Peyer's patch (tissue), 4 donors: ENCODE measurements around the gene NCCRP1. TPM values are rescaled to one million over a fixed set of nuclear protein-coding genes. Genes with fewer than 3 reads are reported as not detected.

ENCODE experiments used
- DNase-seq, 3 donors: peaks; one replicate each; pipeline ENCODE4 v3.0.0-alpha.2; 2017 to 2019
- H3K27ac ChIP-seq, 4 donors: fragments of 200-600 bp; sonication (generic); one replicate each; pipeline ENCODE4 v1.5.1; 2016 to 2019
- H3K27me3 ChIP-seq, 2 donors: fragments of 200-600 bp; sonication (generic); one replicate each; pipeline ENCODE4 v1.5.1; 2019
- H3K36me3 ChIP-seq, 3 donors: fragments of 200-600 bp; sonication (generic); one replicate each; pipeline ENCODE4 v1.5.1; 2016 to 2019
- H3K4me1 ChIP-seq, 4 donors: fragments of 200-600 bp; sonication (generic); one replicate each; pipeline ENCODE4 v1.5.1; 2016 to 2019
- H3K4me3 ChIP-seq, 4 donors: fragments of 200-600 bp; sonication (generic); 1 replicate in 3 of 4; 2 replicates in 1 of 4; pipeline ENCODE4 v1.5.1; 2016 to 2019; ENCODE audit warnings: mild to moderate bottlenecking in 1 of 4
- H3K9me3 ChIP-seq, 4 donors: fragments of 200-600 bp; sonication (generic); one replicate each; pipeline ENCODE4 v1.5.1; 2016 to 2019; ENCODE audit warnings: mild to moderate bottlenecking in 1 of 4
- POLR2A ChIP-seq, 2 donors: fragments of 450-650 bp; IDR thresholded peaks; one replicate each; pipeline ENCODE4 v1.5.1; 2017; ENCODE audit warnings: antibody characterized with exemption in 2 of 2, mild to moderate bottlenecking in 2 of 2, moderate library complexity in 2 of 2
- total RNA-seq, 4 donors: library from RNA; depleted of rRNA; stranded (reverse); fragments of >200 nt; gene quantifications; one replicate each; pipeline ENCODE4 v1.1.0, GENCODE V29; 2016
- TF ChIP-seq, protein P1 (sequence below), 6 experiments: fragments of 450-650 bp in 4 of 6; fragments of 200-600 bp in 2 of 6; sonication (generic) in 1 of 6; IDR thresholded peaks; one replicate each; pipeline ENCODE4 v1.5.1; 2017 to 2019; ENCODE audit warnings: antibody characterized with exemption in 6 of 6, mild to moderate bottlenecking in 3 of 6, moderate library complexity in 1 of 6

Gene NCCRP1
- total RNA-seq, 4 donors from 2014 or later: 1.1 TPM; not detected in 3

DNA sequence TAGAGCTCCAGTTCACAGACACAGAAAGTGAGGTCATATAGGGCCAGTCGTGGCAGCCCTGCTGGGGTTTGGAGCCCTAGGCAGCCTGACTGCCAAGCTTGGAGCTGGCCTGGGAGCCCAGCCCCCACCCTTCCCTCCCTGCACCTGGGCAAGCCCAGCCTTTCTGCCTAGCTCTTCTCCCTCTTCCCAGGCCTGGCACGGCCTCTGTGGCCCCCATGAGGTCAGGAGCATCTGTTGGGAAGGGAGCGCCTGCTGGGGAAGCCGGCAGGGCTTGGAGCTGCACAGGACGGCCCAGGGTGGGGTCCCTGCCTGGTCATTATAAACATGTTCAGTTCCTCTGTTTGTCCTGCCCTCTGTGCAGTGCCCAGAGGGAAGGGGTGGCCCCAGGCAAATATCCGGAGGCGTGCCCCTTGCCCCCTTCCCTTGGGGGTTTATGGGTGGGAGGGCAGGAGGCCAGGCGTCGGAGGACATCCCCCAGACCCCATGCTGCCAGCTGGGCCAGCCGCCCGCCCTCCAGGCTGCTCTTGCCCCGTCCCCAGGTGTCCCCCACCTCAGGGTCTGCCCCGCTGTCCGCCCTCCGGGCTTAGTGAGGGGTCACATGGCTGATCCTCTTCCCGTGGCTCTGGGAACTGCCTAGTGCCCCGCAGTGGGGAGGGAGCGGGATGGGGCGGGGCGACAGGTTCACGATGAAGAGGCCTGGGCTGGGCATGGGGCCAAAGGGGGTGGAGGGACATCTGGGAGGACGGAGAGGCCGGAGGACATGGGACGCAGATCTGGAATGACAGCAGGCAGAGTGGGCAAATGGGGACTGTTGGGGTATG is 30.0 kb upstream of the NCCRP1 start:
- Histone ChIP-seq H3K4me3 (no peak overlapping the region), H3K27me3 (no peaks in the 10 kb centered on the region), H3K36me3 (peaks cover 0 to 28% (median 0%) of the 10 kb centered on the region in 3 donors), H3K4me1 (peaks cover 0 to 23% (median 0%) of the 10 kb centered on the region in 4 donors), H3K9me3 (no peaks in the 10 kb centered on the region), H3K27ac (peak overlapping the region in 1 of 4 donors; percentile 50)
- peak in 2 of 3 donors; percentile 80 to 81 for DNase-seq
- no peak for TF ChIP-seq POLR2A (IDR thresholded peaks at IDR 0.05)
- TF ChIP-seq, protein P1, sequence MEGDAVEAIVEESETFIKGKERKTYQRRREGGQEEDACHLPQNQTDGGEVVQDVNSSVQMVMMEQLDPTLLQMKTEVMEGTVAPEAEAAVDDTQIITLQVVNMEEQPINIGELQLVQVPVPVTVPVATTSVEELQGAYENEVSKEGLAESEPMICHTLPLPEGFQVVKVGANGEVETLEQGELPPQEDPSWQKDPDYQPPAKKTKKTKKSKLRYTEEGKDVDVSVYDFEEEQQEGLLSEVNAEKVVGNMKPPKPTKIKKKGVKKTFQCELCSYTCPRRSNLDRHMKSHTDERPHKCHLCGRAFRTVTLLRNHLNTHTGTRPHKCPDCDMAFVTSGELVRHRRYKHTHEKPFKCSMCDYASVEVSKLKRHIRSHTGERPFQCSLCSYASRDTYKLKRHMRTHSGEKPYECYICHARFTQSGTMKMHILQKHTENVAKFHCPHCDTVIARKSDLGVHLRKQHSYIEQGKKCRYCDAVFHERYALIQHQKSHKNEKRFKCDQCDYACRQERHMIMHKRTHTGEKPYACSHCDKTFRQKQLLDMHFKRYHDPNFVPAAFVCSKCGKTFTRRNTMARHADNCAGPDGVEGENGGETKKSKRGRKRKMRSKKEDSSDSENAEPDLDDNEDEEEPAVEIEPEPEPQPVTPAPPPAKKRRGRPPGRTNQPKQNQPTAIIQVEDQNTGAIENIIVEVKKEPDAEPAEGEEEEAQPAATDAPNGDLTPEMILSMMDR (IDR thresholded peaks at IDR 0.05): no peak

DNA sequence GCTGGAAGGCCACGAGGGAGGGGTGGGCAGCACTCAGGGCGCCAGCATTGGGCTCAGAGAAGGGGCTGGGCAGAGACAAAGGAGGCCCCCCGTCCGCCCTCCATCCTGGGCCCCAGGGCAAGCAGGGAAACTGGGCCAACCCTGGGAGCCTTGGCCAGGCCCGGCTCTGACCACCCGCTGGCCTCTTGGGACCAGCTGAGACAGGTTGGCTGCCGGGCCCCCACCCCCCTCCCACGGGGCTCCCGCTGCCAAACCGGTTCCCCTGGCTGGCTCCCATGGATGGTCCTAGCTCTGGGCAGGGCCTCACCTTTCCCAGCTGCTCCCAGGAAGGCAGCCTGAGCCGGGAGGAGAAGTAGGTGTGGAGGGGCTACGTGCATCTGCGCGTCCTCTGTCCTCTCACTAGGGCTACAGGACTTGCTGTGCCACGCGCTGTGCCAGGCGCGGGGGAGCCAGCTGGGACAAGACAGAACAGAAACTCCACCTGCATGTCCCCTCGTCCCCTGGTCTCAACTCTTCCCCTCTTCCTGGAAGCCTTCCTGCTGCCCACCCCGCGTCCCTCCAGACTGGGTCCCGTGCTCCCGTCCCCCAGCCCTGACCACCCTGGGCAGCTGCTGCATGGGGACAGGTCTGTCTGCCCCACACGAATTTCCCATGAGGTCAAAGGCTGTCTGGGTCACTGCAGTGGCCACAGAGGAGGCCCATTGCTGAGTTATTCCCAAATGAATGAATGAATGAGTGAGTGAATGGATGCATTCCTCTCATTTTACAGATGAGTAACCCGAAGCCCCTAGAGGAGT is 29.1 kb upstream of the NCCRP1 start:
- H3K4me1 ChIP-seq: peaks cover 0 to 23% (median 0%) of the 10 kb centered on the region in 4 donors
- peak overlapping the region in 1 of 4 donors; percentile 30 for H3K27ac ChIP-seq
- no peak for DNase-seq
- H3K9me3 ChIP-seq: no peaks in the 10 kb centered on the region
- peaks cover 0 to 35% (median 0%) of the 10 kb centered on the region in 3 donors for H3K36me3 ChIP-seq
- H3K27me3 ChIP-seq: no peaks in the 10 kb centered on the region
- TF ChIP-seq POLR2A (IDR thresholded peaks at IDR 0.05): no peak
- TF ChIP-seq, protein P1 (IDR thresholded peaks at IDR 0.05): no peak
- no peak overlapping the region for H3K4me3 ChIP-seq

DNA sequence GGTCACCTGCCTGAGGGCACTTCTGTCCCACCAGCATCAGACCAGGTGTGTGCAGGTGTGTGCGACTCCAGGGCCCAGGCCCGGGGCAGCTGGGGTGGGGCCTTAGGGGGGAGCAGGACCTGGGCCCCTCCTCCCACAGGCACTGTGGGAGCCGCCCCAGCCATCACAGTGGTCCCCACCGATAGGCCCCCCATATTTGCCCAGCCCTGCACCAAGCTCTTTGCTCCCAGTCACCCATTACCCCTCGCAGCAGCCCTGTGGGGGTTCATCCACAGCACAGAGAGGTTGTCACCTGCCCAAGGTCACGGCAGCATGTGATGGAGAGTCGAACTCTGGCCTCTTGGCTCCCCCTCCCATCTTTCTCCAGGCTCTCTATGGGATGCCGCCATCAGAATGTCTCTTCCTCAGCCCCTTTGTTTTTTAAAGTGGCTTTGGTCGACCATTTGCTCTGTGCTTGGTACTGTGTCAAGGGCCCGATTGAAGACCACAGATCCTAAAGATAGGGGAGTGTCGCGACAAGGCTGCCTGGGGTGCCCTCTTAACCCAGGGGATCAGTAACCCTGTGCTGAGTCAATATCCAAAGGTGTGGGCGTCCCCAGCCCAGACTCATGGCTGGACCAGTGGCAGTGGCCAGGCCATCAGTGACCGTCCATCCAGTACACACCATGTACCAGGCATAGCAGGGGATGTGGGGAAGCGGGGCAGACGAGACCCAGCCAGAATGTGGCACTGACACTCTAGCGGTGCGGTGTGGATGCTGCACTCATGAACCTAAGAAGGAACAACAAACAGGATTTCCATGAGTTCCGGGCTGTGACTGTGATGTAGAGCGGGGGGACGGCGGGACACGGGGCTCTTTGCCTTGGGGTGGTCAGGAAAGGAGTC is 28.3 kb upstream of the NCCRP1 start:
- Histone ChIP-seq H3K27me3 (no peaks in the 10 kb centered on the region), H3K36me3 (peaks cover 0 to 44% (median 0%) of the 10 kb centered on the region in 3 donors), H3K4me1 (peaks cover 0 to 23% (median 0%) of the 10 kb centered on the region in 4 donors), H3K27ac (no peak overlapping the region), H3K9me3 (no peaks in the 10 kb centered on the region), H3K4me3 (no peak overlapping the region)
- TF ChIP-seq, protein P1 (IDR thresholded peaks at IDR 0.05): no peak
- no peak for TF ChIP-seq POLR2A (IDR thresholded peaks at IDR 0.05)
- no peak for DNase-seq

DNA sequence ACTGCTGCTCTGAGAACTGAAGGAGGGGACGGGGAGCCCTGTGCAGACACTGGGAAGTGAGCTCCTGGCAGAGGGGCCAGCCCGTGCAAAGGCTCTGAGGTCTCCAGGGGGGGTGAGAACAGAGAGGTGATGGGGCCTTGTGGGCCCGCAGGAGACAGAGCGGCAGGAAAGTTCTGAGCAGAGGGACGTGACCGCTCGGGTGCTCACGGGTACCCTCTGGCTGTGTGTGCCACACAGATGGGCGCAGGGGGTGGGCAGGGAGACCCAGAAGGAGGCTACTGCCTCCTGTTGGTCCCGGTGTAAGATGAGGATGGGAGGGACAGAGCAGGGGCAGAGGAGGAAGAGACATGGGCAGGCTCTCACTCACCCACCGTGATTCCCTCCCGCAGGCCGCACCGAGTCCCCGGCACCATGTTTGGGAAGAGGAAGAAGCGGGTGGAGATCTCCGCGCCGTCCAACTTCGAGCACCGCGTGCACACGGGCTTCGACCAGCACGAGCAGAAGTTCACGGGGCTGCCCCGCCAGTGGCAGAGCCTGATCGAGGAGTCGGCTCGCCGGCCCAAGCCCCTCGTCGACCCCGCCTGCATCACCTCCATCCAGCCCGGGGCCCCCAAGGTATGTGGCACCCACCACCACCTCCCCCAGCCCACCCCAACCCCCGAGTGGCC is 27.5 kb upstream of the NCCRP1 start:
- Histone ChIP-seq H3K4me1 (peaks cover 0 to 23% (median 0%) of the 10 kb centered on the region in 4 donors), H3K27me3 (no peaks in the 10 kb centered on the region), H3K27ac (no peak overlapping the region), H3K36me3 (peaks cover 0 to 51% (median 0%) of the 10 kb centered on the region in 3 donors), H3K9me3 (no peaks in the 10 kb centered on the region), H3K4me3 (no peak overlapping the region)
- DNase-seq: no peak
- TF ChIP-seq, protein P1 (IDR thresholded peaks at IDR 0.05): no peak
- no peak for TF ChIP-seq POLR2A (IDR thresholded peaks at IDR 0.05)
